NCI-H2107 treated with DMSO at 0.1 percent for 48 hours (cell line): ENCODE measurements around the gene MYH10.

Source experiments
- DNase-seq: peaks from one replicate; lab custom pipeline; 2025; ENCODE audit not compliant: unreplicated experiment; lab: John Stamatoyannopoulos, UW

Gene MYH10

DNA sequence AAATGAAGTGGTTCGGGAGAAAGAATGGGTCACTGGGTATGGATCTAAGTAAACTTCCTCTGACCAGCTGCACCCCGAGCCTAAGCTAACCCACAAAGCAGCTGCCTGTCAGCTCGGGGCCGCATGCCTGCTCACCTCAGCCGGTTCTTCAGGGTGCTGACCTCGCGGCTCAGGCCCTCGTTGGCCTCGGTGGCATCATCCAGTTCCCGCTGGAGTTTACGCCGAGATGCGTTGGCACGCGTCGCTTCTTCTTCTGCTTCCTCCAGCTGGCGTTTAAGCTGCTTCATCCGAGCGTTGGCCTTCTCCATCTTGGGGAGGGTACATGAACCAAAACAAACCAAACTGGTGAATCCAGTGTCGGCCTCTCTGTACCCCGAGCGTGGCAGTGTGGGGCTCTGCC is 153.8 kb downstream of the MYH10 start:
- DNase-seq = no peak

DNA sequence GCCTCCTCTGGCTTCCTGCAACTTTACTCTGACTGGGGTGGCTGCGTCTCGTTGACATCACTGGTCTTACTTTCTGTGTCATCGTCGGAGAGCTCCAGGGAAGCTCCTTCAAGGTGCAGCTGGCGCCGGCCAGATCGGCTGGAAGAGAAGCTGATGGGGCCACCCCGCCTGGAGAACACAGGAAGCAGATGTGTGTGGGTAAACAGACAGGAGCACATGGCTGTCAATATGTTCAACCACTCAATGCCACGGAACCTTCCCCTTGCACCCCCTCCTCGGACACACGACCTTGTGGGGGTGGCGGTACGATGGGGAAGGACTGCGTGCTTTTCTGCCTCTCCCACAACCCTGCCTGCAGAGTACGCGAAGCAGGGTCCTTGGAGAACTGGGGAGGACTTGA is 154.7 kb downstream of the MYH10 start:
- no peak for DNase-seq

DNA sequence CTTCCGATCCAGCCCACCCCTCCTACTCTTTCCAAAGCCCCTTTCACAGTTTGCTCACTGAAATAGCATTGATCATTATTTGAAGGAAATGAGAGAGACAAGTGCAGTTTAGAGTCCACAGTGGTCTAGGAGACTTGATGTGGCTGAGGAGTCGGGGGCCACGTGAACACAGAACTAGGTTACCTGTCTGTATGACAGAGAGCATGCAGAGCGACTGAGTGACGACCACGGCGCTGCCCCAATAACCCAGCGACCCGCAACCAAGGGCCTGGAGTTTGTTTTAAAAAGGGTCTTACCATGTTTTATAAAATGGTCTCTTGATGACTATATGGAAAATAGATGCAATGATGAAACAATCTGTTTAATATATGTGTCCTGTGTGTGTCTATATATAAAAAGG is 155.3 kb downstream of the MYH10 start:
- no peak for DNase-seq

DNA sequence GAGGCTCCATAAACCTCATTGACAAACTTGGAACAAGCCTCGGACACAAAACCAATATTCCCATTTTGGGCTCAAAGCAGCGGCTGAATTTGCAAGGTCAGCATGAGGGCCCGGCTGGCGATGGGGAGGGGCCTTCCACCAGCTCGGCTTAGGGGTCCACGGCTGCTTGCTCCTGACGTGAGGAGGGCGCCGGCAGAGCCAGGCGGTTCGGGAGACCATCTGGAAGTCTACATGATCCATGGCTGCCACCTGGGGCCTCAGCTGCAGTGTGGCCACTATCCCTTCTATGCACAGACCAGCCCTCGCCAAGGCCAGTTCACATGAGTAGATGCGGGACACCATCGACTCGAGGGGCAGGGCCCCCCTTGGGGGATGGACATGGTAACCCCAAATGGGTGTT is 155.7 kb downstream of the MYH10 start:
- no peak for DNase-seq

DNA sequence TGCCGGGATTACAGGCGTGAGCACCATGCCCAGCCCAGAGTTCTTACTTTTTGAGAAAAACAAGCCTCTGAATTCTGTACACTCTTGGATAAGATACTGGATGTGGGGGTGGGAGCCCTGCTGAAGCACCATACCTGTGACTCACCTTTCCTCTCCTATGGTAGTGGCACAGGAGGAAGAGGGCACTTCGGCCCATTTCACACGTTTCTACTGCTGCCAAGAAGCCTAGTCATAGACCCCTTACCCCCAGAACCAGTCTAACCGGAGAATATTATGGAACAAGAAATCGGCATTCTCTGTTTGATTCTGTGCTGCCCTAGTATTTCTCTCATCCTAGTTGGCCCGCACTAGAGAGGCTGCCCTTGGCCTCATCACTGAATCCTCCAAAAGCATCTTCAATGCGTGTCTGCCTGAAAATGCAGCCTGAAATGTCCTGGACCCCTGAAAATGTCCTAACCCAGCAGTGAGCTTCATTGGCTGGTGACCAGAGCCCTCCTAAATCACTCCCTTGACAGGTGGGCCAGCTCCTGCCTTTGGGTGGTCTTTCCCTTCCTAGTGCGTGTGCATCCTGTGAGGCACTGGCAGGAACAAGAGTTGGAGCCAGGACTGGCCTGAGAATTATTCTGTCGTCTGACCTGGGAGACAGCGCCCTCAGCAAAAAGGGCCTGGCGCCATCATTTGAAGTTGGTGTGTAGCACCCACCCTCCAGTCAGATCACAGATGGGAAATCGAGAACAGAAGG is 156.9 kb downstream of the MYH10 start:
- DNase-seq = no peak

DNA sequence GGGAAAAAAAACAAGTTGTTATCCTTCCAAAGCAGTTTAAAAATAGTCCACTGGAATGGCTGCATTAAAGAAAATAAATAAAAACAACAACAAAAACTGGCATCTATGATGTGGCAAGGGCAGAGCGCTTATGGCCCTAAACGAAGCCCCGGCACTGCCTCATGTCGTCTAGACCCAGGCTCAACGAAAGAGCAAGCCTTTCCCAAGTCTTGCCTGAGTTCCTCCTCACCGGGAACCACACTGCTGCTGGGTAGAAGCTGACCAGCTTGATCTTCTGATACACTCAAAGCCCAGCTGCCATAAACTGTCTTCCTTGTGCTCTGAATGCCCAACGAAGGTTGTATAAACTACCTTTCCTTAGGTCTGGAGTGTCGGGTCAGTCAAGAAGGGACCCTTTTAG is 157.9 kb downstream of the MYH10 start:
- DNase-seq = no peak

DNA sequence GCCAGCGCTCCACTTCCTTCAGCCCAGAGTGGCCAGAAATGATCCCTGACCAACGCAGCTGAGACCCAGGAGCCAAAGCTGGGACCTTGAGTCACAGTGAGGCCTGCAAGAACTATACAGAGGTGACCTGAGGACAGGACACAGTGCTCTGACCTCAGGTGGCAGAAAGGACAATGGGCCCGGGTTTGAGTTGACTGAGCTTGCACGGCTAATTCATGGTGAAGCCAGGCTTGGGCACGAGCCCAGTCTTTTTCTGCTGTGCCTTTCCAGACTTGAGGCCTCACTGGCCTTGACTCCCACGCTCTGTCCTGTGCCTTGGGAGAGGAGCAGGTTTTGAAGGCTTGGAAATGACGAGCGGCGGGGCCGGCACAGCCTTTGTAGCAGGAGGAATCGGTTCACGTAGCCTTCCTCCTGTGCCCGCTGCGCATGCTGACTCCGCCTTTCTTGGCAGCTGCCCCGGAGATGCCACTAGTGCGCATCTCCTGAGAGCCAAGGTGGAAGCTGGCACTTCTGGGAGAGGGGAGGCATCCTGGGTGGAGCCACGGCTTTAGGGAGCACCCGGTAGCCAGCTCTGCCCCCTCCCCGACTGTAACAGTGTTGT is 160.0 kb downstream of the MYH10 start:
- DNase-seq = peak; percentile 45

DNA sequence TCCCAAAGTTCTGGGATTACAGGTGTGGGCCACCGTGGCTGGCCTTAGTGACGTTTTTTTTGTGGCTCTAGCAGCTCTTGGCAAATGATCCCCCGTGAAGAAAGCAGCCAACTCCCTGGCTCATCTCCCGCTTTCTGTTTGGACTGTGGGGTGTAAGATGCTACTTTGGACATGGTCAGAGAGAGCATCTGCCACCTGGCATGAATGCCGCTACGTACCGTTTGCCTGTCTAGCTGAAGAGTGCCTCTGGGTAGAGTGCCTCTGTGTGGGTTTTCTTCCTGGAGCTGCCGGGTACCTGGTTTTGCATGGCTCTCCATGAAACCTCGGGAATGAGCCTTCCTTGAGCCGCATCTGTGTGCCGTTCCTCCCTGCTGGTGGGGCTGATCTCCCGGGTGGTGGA is 160.6 kb downstream of the MYH10 start:
- no peak for DNase-seq

DNA sequence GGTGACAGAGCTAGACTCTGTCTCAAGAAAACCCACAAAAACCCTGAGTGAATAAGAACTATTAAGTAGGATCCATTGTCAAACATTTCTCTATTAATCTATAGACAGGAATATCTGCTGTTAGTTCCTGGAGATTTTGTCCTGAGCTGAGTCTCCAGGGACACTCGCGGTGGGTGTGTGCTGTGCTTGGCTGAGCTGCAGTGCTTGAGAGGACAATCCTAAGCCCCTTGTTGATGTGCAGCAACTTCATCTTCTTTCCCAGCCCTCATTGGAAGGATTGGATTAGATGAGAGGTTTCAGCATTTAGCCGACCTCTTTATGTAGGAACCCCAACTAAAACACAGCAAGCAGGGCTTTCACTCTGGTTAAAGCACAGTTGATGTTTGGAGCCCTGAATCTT is 161.5 kb downstream of the MYH10 start:
- no peak for DNase-seq

DNA sequence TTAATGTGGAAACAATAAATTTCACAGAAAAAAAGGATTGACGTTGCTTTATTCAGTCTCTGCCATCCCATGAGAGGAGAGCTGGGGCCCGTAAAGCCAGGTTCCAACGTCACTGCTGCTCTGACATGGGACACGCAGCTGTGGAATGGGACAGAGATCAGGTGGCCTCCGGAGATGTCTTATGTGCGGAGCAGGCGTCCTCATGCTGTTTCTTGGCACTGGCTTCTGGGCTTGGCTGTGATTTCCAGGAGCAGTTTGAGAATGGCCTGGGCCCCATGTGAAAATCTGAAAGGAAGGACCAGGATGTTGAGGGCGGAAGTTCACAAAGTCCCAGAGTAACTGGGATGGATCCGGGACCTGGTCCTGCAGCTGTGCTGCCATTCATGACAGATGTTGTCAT is 162.4 kb downstream of the MYH10 start:
- DNase-seq = no peak

DNA sequence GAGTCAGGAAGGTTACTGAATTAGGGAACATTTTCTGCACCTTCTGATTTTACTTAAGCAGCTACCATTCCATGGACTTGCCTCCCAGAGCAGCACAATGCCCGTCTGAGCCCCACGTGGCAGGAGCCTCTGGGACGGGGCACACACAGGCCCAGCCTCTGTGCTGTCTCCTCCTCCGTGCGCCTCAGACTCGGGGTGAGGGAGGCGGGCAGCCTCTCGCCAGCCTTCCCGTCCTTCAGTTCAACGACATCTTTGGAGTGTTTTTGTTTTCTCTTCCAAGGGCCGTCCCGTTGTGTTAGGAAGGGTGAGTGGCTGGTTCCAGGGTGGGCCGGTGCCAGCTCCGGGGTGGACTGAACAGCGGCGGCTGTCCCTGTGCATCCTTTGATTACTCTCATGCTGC is 163.0 kb downstream of the MYH10 start:
- no peak for DNase-seq

DNA sequence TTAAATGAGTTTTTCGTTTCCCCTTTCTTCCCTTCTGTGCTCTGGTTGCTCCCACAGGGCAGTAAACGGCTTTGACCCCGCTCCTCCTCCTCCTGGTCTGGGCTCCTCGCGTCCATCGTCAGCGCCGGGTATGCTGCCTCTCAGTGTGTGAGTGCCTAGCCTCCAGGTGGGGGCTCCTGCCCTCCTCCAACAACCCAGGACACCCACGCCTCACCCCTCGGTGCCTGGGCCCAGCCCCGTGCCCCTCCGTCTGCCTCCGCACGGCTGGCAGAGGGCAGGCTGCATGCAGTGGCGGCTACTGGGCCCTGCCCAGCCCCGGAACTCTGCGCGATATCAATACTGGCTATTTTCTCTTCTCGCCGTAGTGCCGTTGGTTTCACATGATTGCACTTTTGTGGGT is 163.7 kb downstream of the MYH10 start:
- no peak for DNase-seq

DNA sequence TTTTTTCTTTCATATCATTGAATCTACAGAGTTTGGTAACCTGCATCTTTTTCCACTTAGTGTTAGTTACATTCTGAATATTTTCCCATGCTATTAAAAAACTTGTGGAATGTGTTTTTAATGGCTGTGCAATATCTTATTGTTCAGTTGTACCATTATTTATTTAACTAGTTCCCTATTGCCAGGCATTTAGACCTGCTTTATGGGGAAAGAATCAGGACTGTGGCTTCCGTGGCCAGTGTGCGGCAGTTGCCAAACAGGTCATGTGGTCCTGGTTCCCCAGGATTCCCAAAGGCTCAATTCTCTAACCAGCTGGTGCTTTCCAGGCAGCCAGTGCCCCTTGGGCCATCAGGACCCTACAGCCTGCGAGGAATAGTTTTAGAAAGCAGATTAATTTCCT is 164.1 kb downstream of the MYH10 start:
- DNase-seq = no peak

DNA sequence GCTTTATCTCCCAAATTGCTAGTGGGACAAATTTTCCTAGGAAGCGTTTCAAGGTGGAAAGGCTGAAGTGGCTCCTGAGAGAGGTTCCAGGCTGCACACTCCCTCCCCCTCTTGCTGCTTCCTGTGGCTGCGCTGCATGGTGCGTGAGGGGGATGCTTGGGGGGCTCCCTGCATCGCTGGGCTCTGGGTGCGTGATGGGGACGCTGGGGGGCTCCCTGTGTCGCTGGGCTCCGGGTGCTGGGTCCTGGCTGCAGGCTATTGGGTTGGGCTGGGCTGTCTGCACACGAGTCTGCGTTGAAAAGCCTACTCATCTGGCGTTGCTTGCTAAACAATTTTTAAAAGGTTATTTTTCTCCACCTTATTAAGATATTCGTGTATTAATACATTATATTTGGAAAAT is 164.8 kb downstream of the MYH10 start:
- no peak for DNase-seq

DNA sequence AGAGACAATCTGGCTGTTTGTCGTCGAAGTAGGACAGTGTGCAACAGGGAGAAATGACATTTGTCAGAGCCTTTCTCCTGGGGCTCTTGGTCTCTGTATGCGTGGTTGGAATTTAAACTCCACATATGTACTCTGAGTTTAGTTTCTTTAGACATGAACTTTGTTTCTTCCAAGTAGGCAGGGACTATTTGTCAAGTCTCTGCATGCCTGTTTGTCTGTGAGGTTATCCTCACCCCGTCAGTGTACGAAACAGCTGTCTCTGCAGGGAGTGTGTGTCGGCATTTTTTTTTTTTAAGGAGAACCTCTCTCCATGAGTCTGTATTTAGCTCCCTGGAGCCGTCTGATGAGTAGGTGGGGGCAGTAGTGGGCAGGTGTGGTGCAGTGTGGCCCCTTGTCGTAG is 165.2 kb downstream of the MYH10 start:
- no peak for DNase-seq

DNA sequence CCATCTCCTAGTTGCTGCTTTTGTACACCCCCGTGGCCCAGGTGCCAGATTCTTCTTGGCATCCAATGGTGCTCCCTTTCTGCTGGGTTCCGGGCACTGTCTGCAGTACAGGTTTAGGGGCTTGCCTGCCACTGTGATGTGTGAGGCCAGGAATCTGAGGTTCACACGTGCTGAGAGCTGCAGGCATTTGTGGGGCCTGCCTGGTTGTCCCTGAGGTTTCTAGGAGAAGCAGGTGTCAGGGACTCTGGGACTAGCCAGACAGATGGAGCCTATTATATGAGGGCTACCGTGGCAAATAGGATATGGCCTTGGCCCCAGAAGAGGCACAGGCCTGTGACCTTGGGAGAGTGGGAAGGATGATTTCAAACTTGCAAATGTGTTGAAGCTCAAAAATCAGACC is 165.6 kb downstream of the MYH10 start:
- DNase-seq = no peak

DNA sequence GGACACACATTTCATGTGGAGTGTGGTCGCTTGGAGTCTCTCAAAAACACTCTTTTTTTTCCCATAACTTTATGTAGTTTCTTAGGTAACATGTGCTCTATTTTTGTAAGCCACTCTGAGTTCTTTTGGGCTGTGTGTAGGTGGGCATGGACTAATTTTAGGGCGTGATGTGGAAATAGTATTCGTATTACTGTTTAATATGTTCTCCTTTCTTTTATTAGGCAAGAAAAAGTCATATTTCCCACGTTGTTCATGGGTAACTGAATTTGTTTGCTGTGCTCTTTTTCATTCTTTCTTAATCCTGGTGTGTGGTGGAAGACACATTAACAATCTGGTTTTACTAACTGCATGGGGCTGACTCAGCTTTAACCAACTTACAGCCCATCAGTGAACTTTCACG is 167.4 kb downstream of the MYH10 start:
- no peak for DNase-seq

DNA sequence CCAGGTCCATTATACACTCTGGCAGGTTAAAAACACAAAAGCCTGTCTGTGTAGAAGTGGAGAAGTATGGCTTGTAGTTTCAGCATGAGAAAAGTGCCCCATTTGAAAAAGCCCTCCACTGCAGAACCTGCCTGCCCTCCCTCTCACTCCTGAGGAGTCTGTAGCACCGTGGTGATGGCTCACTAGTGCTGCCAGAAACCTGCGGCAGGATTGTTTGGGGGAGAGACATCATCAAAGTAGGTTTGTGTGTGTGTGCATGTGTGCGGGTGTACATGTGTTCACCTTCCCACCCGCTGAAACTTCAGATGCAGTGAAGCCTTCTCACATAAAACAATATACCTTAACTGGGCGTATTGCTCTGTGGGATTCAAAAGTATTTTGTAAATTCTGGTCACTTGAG is 168.0 kb downstream of the MYH10 start:
- no peak for DNase-seq

DNA sequence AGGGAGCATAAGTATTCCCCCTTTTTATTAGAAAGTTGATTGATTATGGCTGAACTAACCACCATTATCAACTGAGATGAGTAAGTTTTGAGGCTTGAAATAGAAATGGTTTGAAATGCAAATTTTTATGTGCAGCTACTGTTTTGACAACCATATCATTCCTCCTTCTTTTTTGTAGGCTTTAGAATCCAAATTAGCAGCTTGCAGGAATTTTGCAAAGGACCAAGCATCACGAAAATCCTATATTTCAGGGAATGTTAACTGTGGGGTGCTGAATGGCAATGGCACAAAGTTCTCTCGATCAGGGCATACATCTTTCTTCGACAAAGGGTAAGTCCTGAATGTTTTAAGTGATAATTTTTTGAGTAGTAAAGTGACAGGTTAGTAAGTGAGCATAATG is 170.7 kb downstream of the MYH10 start:
- DNase-seq = no peak

DNA sequence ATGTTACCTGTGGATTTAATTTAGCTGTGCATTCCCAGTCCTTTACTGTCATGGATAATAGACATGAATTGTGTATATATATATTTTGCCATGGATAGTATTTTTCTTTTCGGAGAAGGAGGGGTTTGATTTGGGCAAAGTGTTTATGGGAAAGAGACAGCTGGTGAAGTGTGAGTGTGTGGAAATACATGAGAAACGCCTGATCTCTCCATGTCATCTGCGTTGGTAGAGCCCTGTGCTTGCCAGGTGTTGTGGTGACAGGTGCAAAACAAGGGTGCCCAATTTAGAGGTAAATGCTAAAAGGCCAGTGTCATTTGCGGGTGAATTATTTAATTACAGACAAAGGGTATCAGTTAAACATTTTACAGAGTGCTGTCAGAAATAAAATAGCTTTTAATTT is 171.4 kb downstream of the MYH10 start:
- peak; percentile 94 for DNase-seq

DNA sequence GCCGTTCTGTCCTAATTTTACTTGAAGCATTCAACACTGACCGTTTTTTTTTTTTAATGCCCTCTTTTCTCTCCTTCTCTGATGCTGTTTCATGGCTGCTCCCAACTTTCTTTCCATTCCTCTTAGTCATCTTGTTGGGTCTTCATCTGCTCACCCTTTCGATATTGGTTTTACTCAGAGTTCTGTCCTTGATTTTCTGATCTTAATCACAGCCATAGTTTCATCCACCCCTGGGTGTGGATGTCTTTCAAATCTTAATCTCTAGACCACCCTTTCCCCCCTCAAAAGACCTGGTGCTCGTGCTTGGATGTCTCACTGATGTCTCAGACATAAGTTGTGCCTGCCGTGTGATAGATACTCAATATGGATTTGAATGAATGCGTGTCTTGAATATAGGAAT is 172.4 kb downstream of the MYH10 start:
- no peak for DNase-seq

DNA sequence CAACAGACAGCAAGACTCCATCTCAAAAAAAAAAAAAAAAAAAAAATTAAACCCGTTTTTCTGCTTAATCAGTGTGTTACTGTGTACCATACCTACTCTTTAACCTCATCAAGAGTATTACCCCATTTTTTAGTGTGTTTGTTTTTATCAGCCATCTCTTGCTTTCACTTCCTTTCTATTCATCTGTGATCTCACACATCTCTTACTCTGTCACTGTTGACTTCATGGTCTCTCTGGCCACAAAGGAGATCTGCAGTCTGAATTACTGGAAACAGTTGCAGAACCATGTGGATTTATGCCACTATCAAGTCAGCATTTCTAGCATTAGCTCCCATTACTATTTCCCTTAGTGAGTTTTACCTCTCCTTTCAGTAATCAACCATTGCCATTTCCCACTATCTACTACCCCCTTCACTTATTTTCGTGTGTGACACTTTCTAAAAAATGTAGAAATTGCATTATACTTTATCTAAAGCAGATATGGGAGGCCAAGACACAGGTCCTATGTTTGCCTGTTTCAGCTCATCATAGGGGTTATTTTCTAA is 174.8 kb downstream of the MYH10 start:
- no peak for DNase-seq

DNA sequence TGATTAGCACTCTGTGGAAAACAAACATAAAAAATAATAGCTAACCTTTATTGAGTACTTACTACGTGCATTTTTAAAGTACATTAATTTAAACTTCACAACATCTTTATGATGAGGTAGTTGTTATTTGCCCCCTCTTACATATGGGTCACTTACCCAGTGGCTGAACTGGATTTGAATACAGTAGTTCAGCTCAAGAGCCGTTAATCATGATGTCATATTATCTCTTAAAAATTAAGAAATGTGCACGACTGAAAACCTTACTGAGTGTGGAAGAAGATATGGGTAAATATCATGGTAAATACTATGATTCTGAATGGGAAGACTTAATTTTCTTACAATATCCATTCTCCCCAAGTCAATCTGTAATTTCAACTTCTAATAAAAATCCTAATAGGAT is 177.2 kb downstream of the MYH10 start:
- DNase-seq = no peak
